NCI-H82 treated with DMSO at 0.1 percent for 48 hours (cell line): ENCODE data around the gene CASK.
A peak's percentile ranks its signal among the peaks of the same experiment; 100 is the strongest.

Experiments
- DNase-seq: peaks from one replicate; lab custom pipeline; 2025; ENCODE audit not compliant: unreplicated experiment; lab: John Stamatoyannopoulos, UW

CASK gene

DNA sequence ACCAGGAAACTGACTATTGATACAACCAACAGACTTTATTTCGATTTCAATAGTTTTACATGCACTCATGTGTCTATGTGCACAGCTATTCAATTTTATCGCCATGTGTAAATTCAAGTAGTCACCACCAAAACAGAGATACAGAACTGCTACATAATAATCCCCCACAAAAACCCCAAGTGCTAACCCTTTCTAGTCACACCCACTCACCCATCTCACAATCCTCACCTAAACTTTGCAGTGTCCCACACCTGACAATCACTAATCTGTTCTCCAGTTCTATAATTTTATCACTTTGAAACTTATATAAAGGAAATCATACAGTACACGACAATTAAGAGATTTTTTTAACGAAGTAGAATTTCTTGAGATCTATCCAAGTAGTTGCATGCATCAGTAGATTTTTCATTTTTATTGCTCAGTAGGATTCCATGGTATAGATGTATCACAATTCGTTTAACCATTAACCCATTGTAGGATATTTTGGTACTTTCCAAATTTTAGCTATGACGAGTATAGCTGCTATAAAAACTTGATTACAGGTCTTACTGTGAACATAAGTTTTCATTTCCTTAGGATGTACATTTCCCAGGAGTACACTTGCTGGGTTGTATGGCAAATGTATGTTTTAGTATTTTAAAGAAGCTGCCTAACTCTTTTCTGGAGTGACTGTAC is 85.9 kb downstream of the CASK start:
- no peak for DNase-seq

DNA sequence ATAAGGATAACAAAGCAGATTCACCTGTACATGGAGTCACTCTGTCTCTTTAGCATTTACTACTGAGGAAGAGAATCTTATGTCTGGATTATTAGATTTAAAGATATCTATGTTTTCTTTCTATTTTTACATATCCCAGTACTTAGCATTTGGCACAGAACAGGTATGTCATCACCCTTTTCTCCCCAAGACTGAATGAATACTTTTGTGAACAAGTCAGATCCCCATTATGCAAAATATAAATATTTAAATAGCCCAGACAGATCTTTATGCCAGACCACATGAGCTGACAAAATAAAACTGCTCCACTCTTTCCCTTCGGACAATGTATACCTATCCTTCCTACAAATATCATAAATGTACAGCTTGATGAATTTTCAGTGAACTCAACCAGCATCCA is 94.5 kb downstream of the CASK start:
- DNase-seq: no peak

DNA sequence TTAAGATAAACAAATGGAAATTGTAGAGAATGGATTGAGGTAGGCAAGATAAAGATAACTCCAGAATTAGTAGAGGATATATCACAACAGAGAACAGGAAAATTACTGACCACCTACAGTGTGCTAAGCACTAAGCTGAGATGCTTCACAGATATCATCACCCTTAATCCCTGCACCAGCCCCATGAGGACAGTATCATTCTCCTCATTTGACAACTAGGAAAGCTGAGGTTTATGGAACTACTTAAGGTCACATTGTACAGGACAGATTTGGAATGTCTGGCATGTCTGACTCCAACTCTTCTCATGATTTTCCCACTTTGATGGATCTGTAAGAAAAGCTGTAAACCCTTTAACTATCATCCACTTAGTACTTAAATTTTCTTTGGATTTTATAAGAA is 95.5 kb downstream of the CASK start:
- no peak for DNase-seq

DNA sequence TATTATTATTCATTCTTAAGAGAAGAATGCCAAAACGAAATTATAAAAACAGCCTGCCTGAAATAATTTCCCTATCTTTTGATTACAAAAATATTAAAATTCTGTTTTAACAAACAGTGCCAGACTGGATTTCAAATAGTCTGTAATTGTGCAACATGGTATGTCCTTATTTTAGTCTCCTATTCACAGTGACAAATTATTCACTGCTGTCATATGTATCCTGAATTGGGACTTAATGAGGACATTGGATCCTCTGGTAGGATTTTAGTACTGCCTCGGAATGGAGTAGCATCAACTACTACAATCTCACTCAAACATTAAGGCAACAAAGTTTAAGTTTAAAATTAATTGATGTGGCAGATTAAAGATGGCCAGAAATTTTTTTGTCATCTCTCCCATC is 97.6 kb downstream of the CASK start:
- no peak for DNase-seq

DNA sequence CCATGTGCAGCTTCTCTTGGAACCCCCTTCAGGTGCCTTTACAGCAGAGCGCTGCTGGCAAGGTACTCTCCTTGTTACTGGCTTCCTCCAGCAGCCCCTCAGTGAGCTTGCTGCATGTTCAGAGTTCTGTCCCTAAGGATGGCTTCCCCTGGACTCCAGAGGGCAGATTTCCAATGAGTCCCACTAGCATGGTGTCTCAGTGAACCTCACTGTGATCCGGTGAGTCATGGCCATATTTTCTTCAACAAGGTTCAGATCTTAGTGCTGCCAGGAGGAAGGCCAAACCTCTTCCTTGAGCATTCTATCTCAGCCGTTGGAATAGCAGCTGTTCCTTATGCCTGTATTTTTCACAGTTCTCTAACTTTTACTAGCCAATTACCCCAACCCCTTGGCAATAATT is 98.8 kb downstream of the CASK start:
- DNase-seq: no peak

DNA sequence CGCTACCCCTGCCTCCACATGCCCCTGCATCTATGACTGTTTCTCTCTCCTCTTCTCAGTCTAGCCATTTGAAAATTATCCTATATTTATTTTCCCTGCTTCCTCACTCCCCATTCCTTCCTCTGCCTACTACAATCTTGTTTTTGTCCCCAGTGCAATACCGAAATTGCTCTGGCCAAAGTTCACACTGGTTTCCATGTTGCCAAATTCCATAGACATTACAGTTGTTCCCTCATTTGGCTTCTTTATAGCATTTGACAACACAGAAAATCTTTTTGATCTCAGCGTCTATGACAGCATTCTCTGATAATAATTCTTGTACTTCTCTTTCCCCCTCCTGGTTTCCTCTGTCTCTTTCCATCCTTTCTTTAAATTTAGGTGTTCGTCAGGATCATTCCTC is 100.0 kb downstream of the CASK start:
- no peak for DNase-seq

DNA sequence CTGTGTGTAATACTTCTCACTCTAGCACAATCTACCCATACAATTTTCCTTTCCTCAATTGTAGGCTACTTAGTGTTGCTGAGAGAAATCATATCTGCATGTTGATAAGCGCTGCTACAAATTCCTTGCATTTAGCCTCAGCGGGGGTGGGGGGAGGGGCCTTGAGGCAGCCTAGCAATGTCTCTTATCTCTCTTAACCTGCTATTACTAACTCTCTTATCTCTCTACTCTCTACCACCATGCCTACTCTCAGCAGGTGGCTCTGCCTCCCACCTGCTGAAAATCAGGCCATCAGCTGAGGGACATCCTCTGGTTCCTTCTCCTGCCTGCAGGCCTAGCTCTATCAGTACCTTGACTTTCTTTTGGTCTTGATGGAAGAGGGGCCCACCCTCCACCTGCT is 100.5 kb downstream of the CASK start:
- no peak for DNase-seq

DNA sequence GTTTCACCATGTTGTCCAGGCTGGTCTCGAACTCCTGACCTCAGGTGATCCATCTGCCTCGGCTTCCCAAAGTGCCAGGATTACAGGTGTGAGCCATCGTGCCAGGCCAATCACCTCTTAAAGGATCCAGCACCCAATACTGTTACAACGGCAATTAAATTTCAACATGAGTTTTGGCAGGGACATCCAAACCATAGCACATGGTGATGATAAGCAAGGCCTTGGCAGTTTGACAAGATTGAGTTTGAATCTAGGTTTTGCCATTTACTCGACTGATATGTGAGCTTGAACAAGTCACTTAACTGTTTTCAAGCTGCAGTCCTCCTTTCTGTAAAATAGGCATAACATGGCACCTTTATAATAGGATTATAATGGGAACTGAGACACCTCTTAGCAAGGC is 115.3 kb downstream of the CASK start:
- no peak for DNase-seq

DNA sequence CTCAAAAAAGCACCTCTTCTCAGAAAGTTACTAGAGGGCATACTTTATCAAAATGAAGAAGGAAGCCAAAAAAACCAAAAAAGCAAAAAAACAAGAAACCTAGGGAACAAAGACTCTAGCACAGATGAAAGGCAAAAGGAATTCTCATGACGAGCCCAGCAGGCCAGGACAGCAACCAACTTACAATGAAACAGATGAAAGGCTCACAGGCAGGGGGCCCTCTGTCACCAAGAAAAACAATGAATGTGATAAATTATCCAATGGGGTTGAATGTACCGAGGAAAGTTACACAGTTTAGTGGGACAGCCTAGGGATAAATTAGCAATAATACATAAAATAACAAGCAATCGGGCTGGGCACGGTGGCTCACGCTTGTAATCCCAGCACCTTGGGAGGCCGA is 120.4 kb downstream of the CASK start:
- no peak for DNase-seq

DNA sequence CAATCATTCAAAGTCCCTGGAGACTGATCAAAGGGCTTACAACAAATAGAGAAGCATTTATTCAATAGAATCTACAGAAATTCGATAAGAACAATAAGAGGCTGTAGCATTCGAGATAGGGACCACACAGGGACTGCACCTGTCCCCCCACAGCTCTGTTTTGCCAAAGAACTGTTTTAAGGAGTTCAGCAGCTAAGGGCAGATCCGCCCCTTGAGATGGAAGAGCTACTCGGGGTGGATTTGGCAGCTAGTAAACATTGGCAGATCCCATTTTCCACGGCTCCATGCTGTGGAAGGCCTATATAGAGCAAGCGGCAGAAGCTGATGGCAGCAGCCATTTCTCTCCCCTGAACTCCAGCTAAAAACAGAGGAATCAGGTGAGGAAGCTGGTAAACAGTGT is 123.7 kb downstream of the CASK start:
- no peak for DNase-seq

DNA sequence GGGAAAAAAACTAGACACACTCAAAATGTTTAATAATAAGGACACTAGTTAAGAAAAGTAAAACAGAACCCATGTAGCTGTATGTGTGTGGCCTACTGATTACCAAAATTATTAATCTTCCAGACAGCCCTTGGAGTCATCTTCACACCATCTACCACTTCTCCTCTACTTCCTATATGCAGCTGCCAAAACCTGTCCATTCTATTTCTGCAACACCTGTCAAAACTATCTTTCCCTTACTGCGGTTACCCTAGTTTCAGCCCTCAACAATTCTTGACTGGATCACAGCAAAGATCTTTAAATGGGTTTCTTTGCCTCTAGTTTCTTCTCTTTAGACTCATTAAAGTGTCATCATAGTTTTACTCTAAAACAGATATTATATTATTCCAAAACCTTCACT is 126.8 kb downstream of the CASK start:
- DNase-seq: no peak

DNA sequence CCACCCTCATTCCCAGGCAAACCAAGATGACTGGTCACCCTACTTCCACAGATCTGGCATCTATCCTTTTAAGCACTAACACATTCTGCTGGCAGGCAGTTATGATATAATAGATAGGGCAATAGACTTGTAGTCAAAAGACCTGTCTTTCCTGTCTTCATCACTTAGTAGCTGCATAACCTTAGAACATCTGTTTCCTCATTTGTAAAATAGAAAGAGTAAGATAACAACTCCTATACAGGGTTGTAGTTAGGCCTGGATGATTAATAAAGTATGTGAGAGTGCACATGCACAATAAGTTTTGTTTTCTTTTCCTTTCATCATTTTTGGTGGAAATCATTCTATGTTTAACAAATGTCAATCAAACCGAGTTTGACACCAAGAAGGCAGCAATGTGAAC is 127.3 kb downstream of the CASK start:
- DNase-seq: no peak

DNA sequence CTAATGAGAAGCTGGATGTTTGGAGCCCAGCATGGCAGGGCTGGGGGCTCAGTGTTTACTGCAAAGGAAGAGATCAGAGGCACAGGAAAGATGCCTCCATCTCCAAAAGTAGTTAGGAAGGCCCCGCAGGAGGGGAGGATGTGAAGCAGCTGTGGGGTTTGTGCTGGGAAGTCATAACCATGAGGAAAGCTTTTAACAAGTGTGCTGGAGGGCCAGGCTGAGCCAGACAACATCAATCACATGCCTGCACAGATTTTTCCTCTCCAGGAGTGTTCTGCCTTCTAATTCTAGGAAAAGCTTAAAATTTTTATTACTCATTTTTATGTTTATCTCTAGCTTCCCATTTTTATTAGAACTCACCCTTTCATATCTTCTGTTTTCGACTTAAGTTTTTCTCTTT is 134.0 kb downstream of the CASK start:
- DNase-seq: no peak

DNA sequence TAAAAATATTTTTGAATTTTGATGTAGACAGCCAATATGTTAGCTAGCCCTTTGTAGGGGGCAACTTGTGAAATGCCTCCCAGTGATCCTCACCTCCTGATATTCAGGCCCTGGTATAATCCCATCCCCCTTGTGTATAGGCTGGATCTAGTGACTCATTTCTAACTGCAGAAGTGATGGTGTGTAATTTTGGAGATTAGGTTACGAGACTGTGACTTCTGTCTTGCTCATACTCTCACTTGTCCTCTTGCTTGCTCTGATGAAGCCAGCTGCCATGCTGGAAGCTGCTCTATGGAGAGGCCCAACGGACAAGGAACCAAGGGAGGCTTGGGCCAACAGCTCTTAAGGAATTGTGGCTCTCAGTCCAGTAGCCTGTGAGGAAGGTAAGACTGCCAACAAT is 137.7 kb downstream of the CASK start:
- no peak for DNase-seq

DNA sequence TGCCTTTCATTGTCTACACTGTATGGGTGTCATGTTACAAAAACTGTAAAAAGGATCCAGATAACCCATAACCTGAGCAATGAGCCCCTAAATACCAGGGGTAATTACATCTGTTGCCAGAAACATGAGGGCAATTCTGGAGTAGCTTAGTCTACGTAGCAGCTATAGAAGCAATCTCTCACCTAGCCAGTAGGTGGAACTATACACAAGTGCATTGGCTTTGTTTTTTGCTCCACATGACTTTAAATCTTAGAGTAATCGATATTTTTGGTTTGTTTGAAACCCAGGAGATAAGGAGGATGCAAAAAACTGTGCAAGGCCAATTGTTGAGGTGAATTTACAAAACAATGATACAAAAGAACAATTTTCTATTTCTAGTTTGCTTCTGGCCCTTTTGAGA is 141.9 kb downstream of the CASK start:
- no peak for DNase-seq

DNA sequence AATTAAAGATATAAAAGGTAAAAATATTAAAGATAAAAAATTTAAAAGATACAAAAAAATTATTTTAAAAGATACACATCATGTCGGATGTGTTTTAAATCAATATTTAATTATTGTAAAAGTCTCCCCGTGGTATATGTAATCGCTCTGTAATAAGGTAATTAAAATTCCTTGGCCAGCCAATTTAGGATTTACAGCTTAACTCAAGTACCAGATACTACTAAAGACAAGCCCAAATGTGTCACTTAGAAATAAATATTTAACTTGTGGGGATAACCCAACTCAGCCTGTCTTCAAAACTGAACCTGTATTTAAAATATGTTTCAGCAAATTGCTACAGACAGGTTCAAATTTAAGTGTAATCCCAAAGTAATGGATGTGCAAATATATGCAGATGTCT is 143.4 kb downstream of the CASK start:
- peak; percentile 2 for DNase-seq

DNA sequence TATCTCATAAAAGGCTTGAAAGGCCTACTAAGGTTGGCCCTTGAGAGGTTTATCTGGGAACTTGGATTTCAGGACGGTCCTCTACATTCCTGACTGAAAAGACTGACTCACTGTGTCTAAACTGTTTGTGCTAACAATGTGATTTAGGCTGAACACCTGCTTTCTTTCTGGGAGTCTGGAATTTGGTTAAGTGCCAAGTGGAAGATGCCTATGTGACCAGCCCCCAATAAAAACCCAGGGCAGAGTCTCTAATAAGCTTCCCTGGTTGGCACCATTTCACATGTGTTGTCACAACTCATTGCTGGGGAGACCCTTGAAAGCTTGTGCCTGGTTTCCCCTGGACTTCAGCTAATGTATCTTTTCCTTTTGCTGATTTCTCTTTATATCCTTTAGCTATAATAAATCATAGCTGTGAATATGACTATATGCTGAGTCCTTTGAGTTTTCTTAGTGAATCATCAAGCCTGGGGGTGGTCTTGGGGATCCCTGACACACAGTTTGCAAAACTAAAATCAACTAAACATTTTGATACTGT is 144.3 kb downstream of the CASK start:
- peak; percentile 3 for DNase-seq

DNA sequence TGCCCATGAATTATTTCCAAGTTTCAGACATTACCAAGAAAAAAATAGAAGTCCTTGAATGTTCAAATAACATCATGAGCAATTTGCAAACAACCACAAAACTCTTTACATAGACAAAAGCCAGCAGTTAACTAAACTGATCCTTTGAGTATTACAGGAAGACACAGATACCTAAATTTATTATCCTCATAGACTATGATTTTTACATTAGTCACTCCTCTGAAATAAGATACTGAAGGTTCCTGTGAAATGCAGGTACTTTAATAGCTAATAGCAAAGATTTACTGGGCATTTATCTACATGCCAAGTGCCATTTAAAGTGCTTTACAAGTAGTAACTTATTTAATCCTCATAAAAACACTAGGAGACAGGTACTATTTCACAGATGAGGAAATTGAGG is 161.7 kb downstream of the CASK start:
- DNase-seq: no peak

DNA sequence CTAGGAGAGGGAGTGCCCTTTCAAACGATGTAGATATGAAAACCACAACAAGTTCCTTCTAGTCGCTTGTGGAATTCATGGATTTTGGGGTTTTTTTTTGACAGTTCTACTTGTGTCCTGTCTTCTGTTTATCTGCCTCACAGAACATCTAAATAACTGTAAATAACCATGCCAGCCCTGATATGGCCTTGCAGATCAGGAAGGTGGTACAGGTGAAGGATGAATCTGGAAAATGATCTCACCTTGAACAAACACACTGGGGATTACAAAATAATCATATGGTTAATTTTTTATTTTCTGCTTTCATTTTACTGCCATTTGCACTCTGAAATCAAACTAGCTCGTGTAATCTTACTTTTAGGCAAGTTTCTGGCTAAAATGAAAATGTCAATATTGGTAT is 162.2 kb downstream of the CASK start:
- no peak for DNase-seq

DNA sequence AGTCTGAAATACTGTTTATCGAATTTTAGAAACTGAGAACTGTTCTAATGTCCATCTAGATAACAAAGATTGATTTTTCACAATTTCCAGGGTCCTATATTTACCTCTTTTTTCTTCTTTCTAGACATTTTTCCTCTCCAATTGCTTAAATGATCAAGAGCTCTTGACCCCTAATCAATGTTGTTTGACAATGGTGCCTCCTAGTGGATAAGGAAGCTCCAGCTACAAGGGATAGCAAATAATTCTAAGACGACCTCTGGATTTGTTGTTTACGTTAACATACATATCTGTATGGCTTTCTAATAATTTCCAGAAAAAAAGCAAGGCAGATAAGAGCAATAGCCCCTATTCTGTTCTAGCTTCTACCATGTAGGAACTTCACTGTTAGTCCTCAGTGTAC is 163.5 kb downstream of the CASK start:
- DNase-seq: peak; percentile 14

DNA sequence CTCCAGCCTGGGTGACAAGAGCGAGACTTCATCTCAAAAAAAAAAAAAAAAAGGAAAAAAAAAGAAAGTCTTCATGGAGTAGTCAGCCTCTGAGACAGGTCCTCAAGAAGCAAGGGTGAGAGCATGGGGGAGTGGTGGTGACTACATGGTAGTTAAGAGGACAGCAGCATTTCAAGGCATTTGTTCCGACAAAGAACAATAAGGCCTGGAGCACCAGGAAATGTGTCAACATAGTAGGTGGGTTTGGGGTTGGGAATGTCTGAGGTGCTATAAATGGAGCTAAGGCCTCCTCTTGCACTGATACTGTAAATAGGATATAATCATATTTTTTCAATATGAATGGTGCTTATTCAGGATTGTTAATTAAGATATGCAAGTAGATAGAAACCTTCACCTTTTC is 165.0 kb downstream of the CASK start:
- no peak for DNase-seq

DNA sequence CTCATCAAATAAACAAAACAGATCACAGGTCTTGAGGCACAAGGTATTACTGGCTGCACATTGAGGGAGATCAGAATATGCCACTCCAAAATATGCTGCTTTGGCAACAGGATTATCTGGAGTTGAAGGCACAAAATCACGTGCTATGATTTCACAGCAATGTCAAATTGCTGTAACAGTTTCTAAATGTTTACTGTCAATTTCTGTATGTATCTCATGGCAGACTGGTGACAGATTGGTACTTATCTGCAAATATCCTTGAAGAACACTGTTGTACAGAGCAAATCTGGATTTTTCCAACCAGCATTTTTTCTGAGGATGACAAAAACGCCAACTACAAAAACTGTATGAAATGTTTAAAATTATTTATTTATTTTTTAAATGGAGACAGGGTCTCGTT is 172.6 kb downstream of the CASK start:
- no peak for DNase-seq

DNA sequence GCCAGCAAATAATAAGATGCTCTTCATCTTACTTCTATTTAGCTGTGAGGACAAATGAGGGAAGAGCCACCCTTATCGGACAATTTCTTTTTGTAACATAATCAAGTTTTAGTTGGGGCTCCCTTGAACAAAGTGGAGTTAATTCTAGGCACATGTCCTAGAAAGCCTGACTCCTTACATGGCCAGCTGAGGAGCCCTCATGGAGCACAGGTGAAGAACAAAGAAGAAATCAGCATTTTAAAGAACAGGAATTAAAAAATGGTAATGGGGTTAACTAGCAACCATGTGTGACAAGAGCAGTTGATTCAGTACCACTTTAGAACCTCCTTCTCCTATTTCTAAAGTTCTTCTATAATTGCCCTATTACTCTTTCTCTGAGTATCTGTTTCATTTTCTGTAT is 183.5 kb downstream of the CASK start:
- no peak for DNase-seq
